GM12892 (cell line): ENCODE measurements around the gene OR6Q1. TPM values are rescaled to one million over a fixed set of nuclear protein-coding genes. Genes with fewer than 3 reads are reported as not detected.
"Not testable (repeated sequence)": the region's sequence is repeated elsewhere in the genome, so short reads cannot be mapped to it uniquely, and the experiment has no call there.

Source experiments
- DNase-seq: peaks from one replicate; pipeline ENCODE4 v3.0.0; 2011; ENCODE audit not compliant: insufficient read length
- FAIRE-seq: peaks from 2 replicates; lab custom pipeline; 2011; peaks lifted over from hg19 to GRCh38; lab: Jason Lieb, UNC
- POLR2A ChIP-seq: IDR thresholded peaks from 2 replicates; pipeline ENCODE4 v1.6.1; 2011; ENCODE audit warnings: low read depth, low read length, control low read depth
- POLR2AphosphoS5 ChIP-seq: IDR thresholded peaks from 2 replicates; pipeline ENCODE4 v1.6.1; 2011; ENCODE audit warnings: low read depth, low read length, control low read depth
- TAF1 ChIP-seq: IDR thresholded peaks from 2 replicates; pipeline ENCODE4 v1.6.1; 2011; ENCODE audit warnings: low read depth, mild to moderate bottlenecking, control low read depth, low read length, borderline replicate concordance
- polyA plus RNA-seq: library from polyadenylated mRNA; unstranded; fragments of >200 nt; gene quantifications from one replicate; pipeline ENCODE4 v1.2.1, GENCODE V29; 2012; ENCODE audit warnings: missing spikeins, inconsistent platforms; ENCODE audit not compliant: missing spikeins

OR6Q1 gene, protein sequence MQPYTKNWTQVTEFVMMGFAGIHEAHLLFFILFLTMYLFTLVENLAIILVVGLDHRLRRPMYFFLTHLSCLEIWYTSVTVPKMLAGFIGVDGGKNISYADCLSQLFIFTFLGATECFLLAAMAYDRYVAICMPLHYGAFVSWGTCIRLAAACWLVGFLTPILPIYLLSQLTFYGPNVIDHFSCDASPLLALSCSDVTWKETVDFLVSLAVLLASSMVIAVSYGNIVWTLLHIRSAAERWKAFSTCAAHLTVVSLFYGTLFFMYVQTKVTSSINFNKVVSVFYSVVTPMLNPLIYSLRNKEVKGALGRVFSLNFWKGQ
- not detected for polyA plus RNA-seq

GRCh38 chr11:58030653-58031052 lies at the start of gene OR6Q1:
OR6Q1 (plus strand) TSS chr11:58030953; CDS start chr11:58030953, 0 bp downstream.
- no peak for DNase-seq
- TF ChIP-seq POLR2AphosphoS5 = no peak
- no peak for TF ChIP-seq TAF1
- TF ChIP-seq POLR2A = no peak
- FAIRE-seq = no peak

- DNase-seq (no peak), FAIRE-seq (no peak)
- TF ChIP-seq TAF1 (no peak), POLR2A (no peak), POLR2AphosphoS5 (no peak)
These were observed 49.2 kb upstream of the OR6Q1 start for GRCh38 chr11:57981536-57981935.

DNA sequence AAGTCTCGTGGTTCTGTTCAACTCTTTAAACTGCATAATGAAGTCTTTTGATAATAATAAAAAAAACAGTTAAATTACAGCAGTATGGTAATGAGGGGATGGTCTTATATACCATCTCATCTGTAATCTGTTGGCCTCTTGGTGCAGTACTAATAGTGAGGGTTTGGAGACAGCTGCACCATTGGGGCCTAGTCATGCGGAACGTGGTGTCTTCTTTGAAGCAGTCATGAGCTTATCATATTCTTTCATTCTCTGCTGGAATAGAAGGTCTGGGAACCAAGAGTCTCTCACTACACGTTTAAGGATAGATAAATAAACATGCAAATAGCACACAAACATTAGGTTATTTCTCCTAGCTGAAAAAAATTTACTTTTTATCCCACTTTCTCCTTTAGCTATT lies 48.0 kb upstream of the OR6Q1 start:
- no peak for DNase-seq

GRCh38 chr11:57983191-57983590 lies 47.6 kb upstream of the OR6Q1 start:
- no peak for TF ChIP-seq POLR2A
- TF ChIP-seq POLR2AphosphoS5 = no peak
- TF ChIP-seq TAF1 = no peak
- no peak for FAIRE-seq

More for the DNA sequence above, 48.0 kb upstream of the OR6Q1 start:
- TF ChIP-seq TAF1 = no peak
- TF ChIP-seq POLR2A = no peak
- TF ChIP-seq POLR2AphosphoS5 = no peak
- no peak for FAIRE-seq

GRCh38 chr11:57999523-57999922 lies 31.2 kb upstream of the OR6Q1 start:
- DNase-seq, FAIRE-seq: not testable (repeated sequence)

More at GRCh38 chr11:57983191-57983590, 47.6 kb upstream of the OR6Q1 start:
- DNase-seq = no peak

DNA sequence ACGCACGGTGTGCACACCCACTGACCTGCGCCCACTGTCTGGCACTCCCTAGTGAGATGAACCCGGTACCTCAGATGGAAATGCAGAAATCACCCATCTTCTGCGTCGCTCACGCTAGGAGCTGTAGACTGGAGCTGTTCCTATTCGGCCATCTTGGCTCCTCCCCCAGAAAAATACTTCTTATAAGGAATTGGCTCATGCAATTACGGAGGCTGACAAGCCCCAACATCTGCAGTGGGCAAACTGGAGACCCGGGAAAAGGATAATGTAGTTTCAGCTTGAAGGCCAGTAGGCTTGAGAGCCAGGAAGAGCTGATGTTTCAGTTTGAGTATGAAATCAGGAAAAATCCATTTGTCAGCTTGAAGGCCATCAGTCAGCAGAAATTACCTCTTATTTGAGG lies 30.7 kb upstream of the OR6Q1 start:
- not testable (repeated sequence) for FAIRE-seq, DNase-seq

- no peak for FAIRE-seq
- no peak for TF ChIP-seq TAF1
- no peak for TF ChIP-seq POLR2AphosphoS5
- TF ChIP-seq POLR2A = no peak
- no peak for DNase-seq
These were observed 30.1 kb upstream of the OR6Q1 start for GRCh38 chr11:58000699-58001098.

- FAIRE-seq (no peak), DNase-seq (no peak)
- no peak for TF ChIP-seq POLR2A
These were observed 27.7 kb upstream of the OR6Q1 start for GRCh38 chr11:58003036-58003435.

- TF ChIP-seq TAF1 = no peak
- no peak for TF ChIP-seq POLR2AphosphoS5
- no peak for TF ChIP-seq POLR2A
- FAIRE-seq = peak; percentile 42
These were observed 27.2 kb upstream of the OR6Q1 start for GRCh38 chr11:58003591-58003990.

DNA sequence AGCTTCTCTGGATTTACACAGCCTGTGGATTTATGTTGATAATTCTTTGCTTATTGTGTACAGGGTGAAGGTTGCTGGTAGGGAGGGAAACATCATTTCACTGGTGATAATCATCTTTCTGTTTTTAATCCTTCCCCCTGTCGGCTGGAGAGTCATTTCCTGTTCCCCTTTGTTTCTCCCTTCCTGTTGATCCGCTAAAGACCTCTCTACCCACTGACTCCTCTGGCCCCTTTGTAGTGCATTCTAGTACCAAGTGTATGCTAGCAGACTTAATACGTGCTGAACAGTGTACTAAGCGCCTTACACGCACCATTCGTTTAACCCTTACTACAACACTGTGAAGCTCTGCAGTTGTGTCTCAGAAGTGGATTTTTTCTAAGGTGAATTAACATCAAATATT lies 26.1 kb upstream of the OR6Q1 start:
- DNase-seq (no peak), FAIRE-seq (no peak)
- no peak for TF ChIP-seq POLR2A
- TF ChIP-seq TAF1 = no peak
- no peak for TF ChIP-seq POLR2AphosphoS5

More at GRCh38 chr11:58003591-58003990, 27.2 kb upstream of the OR6Q1 start:
- no peak for DNase-seq

- DNase-seq (no peak), FAIRE-seq (no peak)
- TF ChIP-seq POLR2AphosphoS5 (no peak), TAF1 (no peak), POLR2A (no peak)
These were observed 23.8 kb upstream of the OR6Q1 start for GRCh38 chr11:58006940-58007339.

DNA sequence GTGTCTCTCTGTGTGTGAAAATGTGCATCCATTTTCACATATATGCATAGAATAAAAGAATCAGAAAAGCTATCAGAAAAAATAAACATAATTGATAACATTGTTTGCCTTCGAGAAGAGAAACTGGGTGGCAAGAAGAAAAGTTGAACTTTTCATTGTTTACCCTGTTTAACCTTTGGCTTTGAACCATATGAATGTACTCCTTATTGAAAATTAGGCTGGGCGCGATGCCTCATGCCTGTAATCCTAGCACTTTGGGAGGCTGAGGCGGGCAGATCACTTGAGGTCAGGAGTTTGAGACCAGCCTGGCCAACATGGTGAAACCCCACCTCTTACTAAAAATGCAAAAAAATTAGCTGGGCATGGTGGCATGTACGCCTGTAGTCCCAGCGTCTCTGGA lies 19.0 kb upstream of the OR6Q1 start:
- no peak for FAIRE-seq

GRCh38 chr11:58023435-58023931 lies 7.3 kb upstream of the OR6Q1 start, which contains the start of gene OR9Q1:
OR9Q1 (plus strand) TSS chr11:58023881; CDS start chr11:58179445, 155,564 bp downstream.
- DNase-seq = no peak
- no peak for FAIRE-seq
- no peak for TF ChIP-seq TAF1
- TF ChIP-seq POLR2A = no peak
- TF ChIP-seq POLR2AphosphoS5 = no peak

More for the DNA sequence above, 19.0 kb upstream of the OR6Q1 start:
- DNase-seq = no peak
- TF ChIP-seq POLR2AphosphoS5 = no peak
- TF ChIP-seq POLR2A = no peak
- no peak for TF ChIP-seq TAF1
